ENCODE measurements around the gene APOL1.
"Not testable (repeated sequence)": the region's sequence is repeated elsewhere in the genome, so short reads cannot be mapped to it uniquely, and the experiment has no call there.

The APOL1 gene

GRCh38 chr22:36227806-36228205, 25.1 kb upstream of the APOL1 start:
- no peaks in the 10 kb centered on the region for H3K9me2 ChIP-seq (replicated peaks; ENCODE audit: low read depth, low read length)
- no peak overlapping the region for H2AFZ ChIP-seq (ENCODE audit: low read length)
- TF ChIP-seq EZH2phosphoT487 (IDR thresholded peaks at IDR 0.05; ENCODE audit: borderline replicate concordance) = no peak
- no peak for TF ChIP-seq CTCF (conservative IDR thresholded peaks at IDR 0.05; ENCODE audit: low read length)
- H3K27me3 ChIP-seq (ENCODE audit: insufficient read depth, low read length, poor library complexity, severe bottlenecking) = no peaks in the 10 kb centered on the region
- H3K4me1 ChIP-seq (ENCODE audit: insufficient read depth, low read length, poor library complexity, severe bottlenecking) = no peaks in the 10 kb centered on the region
- H3K9ac ChIP-seq (ENCODE audit: low read depth, low read length, poor library complexity, severe bottlenecking) = no peak overlapping the region
- no peaks in the 10 kb centered on the region for H3K9me3 ChIP-seq (ENCODE audit: insufficient read depth, low read depth, low read length)
- no peaks in the 10 kb centered on the region for H3F3A ChIP-seq (ENCODE audit: low read depth)
- H3K4me2 ChIP-seq (ENCODE audit: low read depth, low read length, poor library complexity, severe bottlenecking) = no peak overlapping the region
- no peaks in the 10 kb centered on the region for H3K36me3 ChIP-seq (ENCODE audit: insufficient read depth, low read length)
- no peak overlapping the region for H3K4me3 ChIP-seq (ENCODE audit: low read length, poor library complexity, severe bottlenecking)
- no peaks in the 10 kb centered on the region for H4K20me1 ChIP-seq (ENCODE audit: insufficient read depth, low read length, poor library complexity, severe bottlenecking)
- no peaks in the 10 kb centered on the region for H3K79me2 ChIP-seq (ENCODE audit: insufficient read depth, low read length)

GRCh38 chr22:36228369-36228768, 24.6 kb upstream of the APOL1 start:
- H3K9me2 ChIP-seq (replicated peaks; ENCODE audit: low read depth, low read length); H3K4me3 ChIP-seq (ENCODE audit: low read length, poor library complexity, severe bottlenecking); H3K9ac ChIP-seq (ENCODE audit: low read depth, low read length, poor library complexity, severe bottlenecking); H3K27me3 ChIP-seq (ENCODE audit: insufficient read depth, low read length, poor library complexity, severe bottlenecking); H2AFZ ChIP-seq (ENCODE audit: low read length); H4K20me1 ChIP-seq (ENCODE audit: insufficient read depth, low read length, poor library complexity, severe bottlenecking); H3K4me2 ChIP-seq (ENCODE audit: low read depth, low read length, poor library complexity, severe bottlenecking); H3K79me2 ChIP-seq (ENCODE audit: insufficient read depth, low read length); H3K4me1 ChIP-seq (ENCODE audit: insufficient read depth, low read length, poor library complexity, severe bottlenecking); H3K9me3 ChIP-seq (ENCODE audit: insufficient read depth, low read depth, low read length); H3F3A ChIP-seq (ENCODE audit: low read depth); H3K36me3 ChIP-seq (ENCODE audit: insufficient read depth, low read length): not testable (repeated sequence)

- no peak overlapping the region for H3K4me3 ChIP-seq (ENCODE audit: low read length, poor library complexity, severe bottlenecking)
- H3K4me1 ChIP-seq (ENCODE audit: insufficient read depth, low read length, poor library complexity, severe bottlenecking) = no peaks in the 10 kb centered on the region
- no peaks in the 10 kb centered on the region for H3K36me3 ChIP-seq (ENCODE audit: insufficient read depth, low read length)
- no peaks in the 10 kb centered on the region for H3K9me2 ChIP-seq (replicated peaks; ENCODE audit: low read depth, low read length)
- no peak overlapping the region for H3K4me2 ChIP-seq (ENCODE audit: low read depth, low read length, poor library complexity, severe bottlenecking)
- no peak for TF ChIP-seq CTCF (conservative IDR thresholded peaks at IDR 0.05; ENCODE audit: low read length)
- TF ChIP-seq EZH2phosphoT487 (IDR thresholded peaks at IDR 0.05; ENCODE audit: borderline replicate concordance) = no peak
- H2AFZ ChIP-seq (ENCODE audit: low read length) = no peak overlapping the region
- no peaks in the 10 kb centered on the region for H4K20me1 ChIP-seq (ENCODE audit: insufficient read depth, low read length, poor library complexity, severe bottlenecking)
- H3K9me3 ChIP-seq (ENCODE audit: insufficient read depth, low read depth, low read length) = no peaks in the 10 kb centered on the region
- no peaks in the 10 kb centered on the region for H3K79me2 ChIP-seq (ENCODE audit: insufficient read depth, low read length)
- no peak overlapping the region for H3K9ac ChIP-seq (ENCODE audit: low read depth, low read length, poor library complexity, severe bottlenecking)
- H3F3A ChIP-seq (ENCODE audit: low read depth) = no peaks in the 10 kb centered on the region
- no peaks in the 10 kb centered on the region for H3K27me3 ChIP-seq (ENCODE audit: insufficient read depth, low read length, poor library complexity, severe bottlenecking)
Measured at GRCh38 chr22:36228944-36229343, 24.0 kb upstream of the APOL1 start.

- H3K9me3 ChIP-seq (ENCODE audit: insufficient read depth, low read depth, low read length); H3K4me3 ChIP-seq (ENCODE audit: low read length, poor library complexity, severe bottlenecking); H3K79me2 ChIP-seq (ENCODE audit: insufficient read depth, low read length); H2AFZ ChIP-seq (ENCODE audit: low read length); H3K4me2 ChIP-seq (ENCODE audit: low read depth, low read length, poor library complexity, severe bottlenecking); H3K4me1 ChIP-seq (ENCODE audit: insufficient read depth, low read length, poor library complexity, severe bottlenecking); H4K20me1 ChIP-seq (ENCODE audit: insufficient read depth, low read length, poor library complexity, severe bottlenecking); H3F3A ChIP-seq (ENCODE audit: low read depth); H3K9ac ChIP-seq (ENCODE audit: low read depth, low read length, poor library complexity, severe bottlenecking); H3K9me2 ChIP-seq (replicated peaks; ENCODE audit: low read depth, low read length); H3K36me3 ChIP-seq (ENCODE audit: insufficient read depth, low read length); H3K27me3 ChIP-seq (ENCODE audit: insufficient read depth, low read length, poor library complexity, severe bottlenecking): not testable (repeated sequence)
Measured at GRCh38 chr22:36229649-36230048, 23.3 kb upstream of the APOL1 start.
